Osteocyte (in vitro differentiated cells): ENCODE data around the gene PKD2. TPM values are rescaled to one million over a fixed set of nuclear protein-coding genes. Genes with fewer than 3 reads are reported as not detected.

Experiments used
- DNase-seq: peaks from one replicate; pipeline ENCODE4 v3.0.0; 2021; ENCODE audit warnings: mixed read lengths; ENCODE audit not compliant: unreplicated experiment; ENCODE audit errors: extremely low spot score
- H3K27ac Mint-ChIP-seq: one replicate; pipeline ENCODE4 v1.8.0; 2021; ENCODE audit warnings: mild to moderate bottlenecking, mixed read lengths; ENCODE audit not compliant: unreplicated experiment
- H3K27me3 Mint-ChIP-seq: one replicate; pipeline ENCODE4 v1.8.0; 2021; ENCODE audit warnings: mixed read lengths; ENCODE audit not compliant: unreplicated experiment
- H3K36me3 Mint-ChIP-seq: one replicate; pipeline ENCODE4 v1.8.0; 2021; ENCODE audit warnings: mixed read lengths; ENCODE audit not compliant: unreplicated experiment
- H3K4me1 Mint-ChIP-seq: one replicate; pipeline ENCODE4 v1.8.0; 2021; ENCODE audit warnings: mixed read lengths; ENCODE audit not compliant: unreplicated experiment
- H3K4me3 Mint-ChIP-seq: one replicate; pipeline ENCODE4 v1.8.0; 2021; ENCODE audit warnings: mild to moderate bottlenecking, moderate library complexity, mixed read lengths; ENCODE audit not compliant: unreplicated experiment
- H3K9me3 Mint-ChIP-seq: one replicate; pipeline ENCODE4 v1.8.0; 2021; ENCODE audit warnings: mixed read lengths; ENCODE audit not compliant: unreplicated experiment
- total RNA-seq: library from RNA; stranded (reverse); gene quantifications from 2 replicates; pipeline ENCODE4 v1.2.1, GENCODE V29; 2021
- TF ChIP-seq, protein P1 (sequence below): fragments of 200-600 bp; sonication (generic); IDR thresholded peaks from 2 replicates; pipeline ENCODE4 v1.5.0; 2021; ENCODE audit warnings: antibody characterized with exemption, mild to moderate bottlenecking, moderate library complexity

The PKD2 gene
- total RNA-seq, 1 donor from 2014 or later, result 54.7 TPM

DNA sequence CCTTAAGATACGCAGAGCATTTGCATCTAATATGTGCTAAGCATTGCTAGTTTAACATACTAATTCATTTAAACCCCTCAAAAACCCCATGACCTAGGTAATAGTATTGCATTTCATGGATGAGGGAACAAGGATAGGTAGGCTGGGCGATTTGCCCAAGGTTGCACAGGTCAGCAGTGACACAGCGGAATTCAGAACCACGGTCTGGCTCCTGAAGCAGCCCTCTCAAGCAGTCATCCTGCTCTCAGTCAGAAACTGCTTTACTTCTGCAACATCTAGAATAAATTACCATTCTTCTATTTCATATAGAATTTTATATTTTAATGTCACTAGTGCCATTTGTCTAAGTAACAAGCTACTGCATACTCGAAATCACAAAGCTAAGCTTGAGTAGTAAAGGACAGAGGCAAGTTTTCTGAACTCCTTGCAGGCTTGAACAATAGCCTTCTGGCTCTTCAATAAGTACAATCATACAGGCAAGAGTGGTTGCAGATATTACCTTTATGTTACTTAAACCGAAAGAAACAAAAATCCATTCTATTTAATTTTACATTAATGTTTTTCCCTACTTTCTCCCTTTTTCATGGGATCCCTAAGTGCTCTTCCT is 32.5 kb upstream of the PKD2 start:
- Mint-ChIP-seq H3K36me3 (no peaks in the 10 kb centered on the region), H3K27me3 (peaks cover 13% of the 10 kb centered on the region), H3K27ac (no peak overlapping the region), H3K4me3 (no peak overlapping the region), H3K4me1 (peaks cover 13% of the 10 kb centered on the region), H3K9me3 (no peaks in the 10 kb centered on the region)
- TF ChIP-seq, protein P1, sequence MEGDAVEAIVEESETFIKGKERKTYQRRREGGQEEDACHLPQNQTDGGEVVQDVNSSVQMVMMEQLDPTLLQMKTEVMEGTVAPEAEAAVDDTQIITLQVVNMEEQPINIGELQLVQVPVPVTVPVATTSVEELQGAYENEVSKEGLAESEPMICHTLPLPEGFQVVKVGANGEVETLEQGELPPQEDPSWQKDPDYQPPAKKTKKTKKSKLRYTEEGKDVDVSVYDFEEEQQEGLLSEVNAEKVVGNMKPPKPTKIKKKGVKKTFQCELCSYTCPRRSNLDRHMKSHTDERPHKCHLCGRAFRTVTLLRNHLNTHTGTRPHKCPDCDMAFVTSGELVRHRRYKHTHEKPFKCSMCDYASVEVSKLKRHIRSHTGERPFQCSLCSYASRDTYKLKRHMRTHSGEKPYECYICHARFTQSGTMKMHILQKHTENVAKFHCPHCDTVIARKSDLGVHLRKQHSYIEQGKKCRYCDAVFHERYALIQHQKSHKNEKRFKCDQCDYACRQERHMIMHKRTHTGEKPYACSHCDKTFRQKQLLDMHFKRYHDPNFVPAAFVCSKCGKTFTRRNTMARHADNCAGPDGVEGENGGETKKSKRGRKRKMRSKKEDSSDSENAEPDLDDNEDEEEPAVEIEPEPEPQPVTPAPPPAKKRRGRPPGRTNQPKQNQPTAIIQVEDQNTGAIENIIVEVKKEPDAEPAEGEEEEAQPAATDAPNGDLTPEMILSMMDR, result no peak
- DNase-seq, result no peak

DNA sequence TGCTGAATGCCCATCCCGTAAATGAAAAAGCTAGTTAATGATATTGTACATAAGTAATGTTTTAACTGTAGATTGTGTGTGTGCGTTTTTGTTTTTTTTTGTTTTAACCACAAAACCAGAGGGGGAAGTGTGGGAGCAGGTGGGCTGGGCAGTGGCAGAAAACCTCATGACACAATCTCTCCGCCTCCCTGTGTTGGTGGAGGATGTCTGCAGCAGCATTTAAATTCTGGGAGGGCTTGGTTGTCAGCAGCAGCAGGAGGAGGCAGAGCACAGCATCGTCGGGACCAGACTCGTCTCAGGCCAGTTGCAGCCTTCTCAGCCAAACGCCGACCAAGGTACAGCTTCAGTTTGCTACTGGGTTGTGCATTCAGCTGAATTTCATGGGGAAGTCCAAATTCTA is 32.0 kb upstream of the PKD2 start, which contains the start of gene SPP1:
TSS of gene SPP1 (plus strand) at position 249 of the 400 bp plus-strand sequence. CDS start 1,182 bp downstream, outside the sequence.
- Mint-ChIP-seq H3K27me3 (peaks cover 13% of the 10 kb centered on the region), H3K9me3 (no peaks in the 10 kb centered on the region), H3K27ac (no peak within 1 kb of the TSS), H3K36me3 (no peaks in the 10 kb centered on the region), H3K4me1 (peaks cover 13% of the 10 kb centered on the region), H3K4me3 (no peak within 1 kb of the TSS)
- no peak for DNase-seq
- TF ChIP-seq, protein P1, result no peak

DNA sequence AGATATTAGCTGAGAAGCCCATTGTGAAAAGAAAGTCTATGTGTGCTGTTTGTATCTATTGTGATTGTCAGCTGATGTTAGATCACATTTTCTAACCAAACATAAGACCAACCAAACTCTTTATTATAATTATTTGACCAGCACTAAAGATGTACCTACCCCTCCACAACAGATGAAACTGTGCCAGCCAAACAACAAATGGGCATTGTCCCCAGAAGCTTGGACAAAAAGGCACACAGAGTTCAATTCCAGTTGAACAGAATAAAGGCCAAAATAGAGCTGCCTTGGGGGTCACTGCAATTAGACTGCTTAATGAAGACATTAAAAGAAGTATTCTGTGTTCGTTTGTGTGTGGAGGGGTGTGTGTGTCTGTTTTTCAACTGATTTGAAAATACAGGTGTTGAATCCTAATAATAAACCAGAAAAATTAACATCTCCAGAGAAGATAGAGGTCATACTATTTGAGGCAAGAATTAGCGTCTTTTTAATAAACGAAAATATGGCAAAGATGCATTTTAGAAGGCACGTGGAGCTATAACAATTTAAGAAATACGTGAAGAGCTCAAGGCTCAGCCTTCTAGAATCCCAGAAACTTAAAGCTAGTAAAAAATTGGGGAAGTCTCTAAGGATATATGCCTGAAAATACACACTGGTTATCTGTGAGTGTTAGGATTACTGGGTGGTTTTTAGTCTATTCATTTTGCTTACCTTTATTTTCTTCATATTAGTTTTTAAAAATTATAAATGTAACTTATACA is 29.7 kb upstream of the PKD2 start:
- H3K27me3 Mint-ChIP-seq, result peaks cover 11% of the 10 kb centered on the region
- H3K36me3 Mint-ChIP-seq, result no peaks in the 10 kb centered on the region
- H3K9me3 Mint-ChIP-seq, result no peaks in the 10 kb centered on the region
- peaks cover 13% of the 10 kb centered on the region for H3K4me1 Mint-ChIP-seq
- no peak for DNase-seq
- no peak overlapping the region for H3K27ac Mint-ChIP-seq
- H3K4me3 Mint-ChIP-seq, result no peak overlapping the region
- TF ChIP-seq, protein P1, result no peak

DNA sequence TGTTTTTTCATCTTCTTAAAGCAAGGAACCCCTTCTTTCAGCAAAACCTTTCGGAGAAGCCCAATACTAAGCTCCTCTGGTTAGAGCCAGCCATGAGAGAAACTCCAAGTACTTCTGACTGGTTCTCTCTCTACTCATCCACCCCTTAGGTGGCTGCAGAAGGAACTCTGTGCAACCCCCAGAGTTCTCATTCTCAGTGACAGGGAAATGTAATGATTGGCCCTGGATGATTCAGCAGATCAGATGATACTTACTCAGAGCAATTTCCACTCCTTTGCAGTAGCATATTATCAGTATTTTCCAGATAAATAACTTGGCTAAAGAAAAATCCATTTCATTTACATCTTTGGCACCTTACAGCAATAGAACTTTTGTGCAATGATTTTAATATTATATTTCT is 28.8 kb upstream of the PKD2 start:
- Mint-ChIP-seq H3K9me3 (no peaks in the 10 kb centered on the region), H3K4me1 (peaks cover 5% of the 10 kb centered on the region), H3K4me3 (no peak overlapping the region), H3K27ac (no peak overlapping the region), H3K27me3 (peaks cover 12% of the 10 kb centered on the region), H3K36me3 (no peaks in the 10 kb centered on the region)
- no peak for DNase-seq
- TF ChIP-seq, protein P1, result no peak

DNA sequence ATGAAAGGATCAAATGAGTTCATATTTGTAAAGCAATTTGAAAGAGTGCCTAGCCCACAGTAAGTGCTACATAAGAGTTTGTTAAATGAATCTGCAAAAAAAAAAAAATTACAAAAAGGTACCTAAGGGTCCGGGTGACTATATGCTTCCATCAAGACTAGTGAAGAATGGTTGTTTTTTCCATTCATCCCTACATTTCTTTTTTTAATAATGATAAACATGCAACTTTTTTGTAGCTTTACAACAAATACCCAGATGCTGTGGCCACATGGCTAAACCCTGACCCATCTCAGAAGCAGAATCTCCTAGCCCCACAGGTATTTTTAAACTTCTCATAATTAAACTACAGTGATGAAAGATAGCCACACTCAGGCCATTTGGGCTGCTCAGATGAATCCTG is 27.6 kb upstream of the PKD2 start:
- TF ChIP-seq, protein P1, result no peak
- H3K9me3 Mint-ChIP-seq, result no peaks in the 10 kb centered on the region
- H3K27me3 Mint-ChIP-seq, result peaks cover 14% of the 10 kb centered on the region
- H3K4me3 Mint-ChIP-seq, result no peak overlapping the region
- H3K36me3 Mint-ChIP-seq, result no peaks in the 10 kb centered on the region
- DNase-seq, result no peak
- H3K27ac Mint-ChIP-seq, result no peak overlapping the region
- peaks cover 3% of the 10 kb centered on the region for H3K4me1 Mint-ChIP-seq
